SJSA1 (cell line): ENCODE results near the gene FRZB. TPM values are rescaled to one million over a fixed set of nuclear protein-coding genes. Genes with fewer than 3 reads are reported as not detected.

Experiments used
- DNase-seq, 2 experiments: peaks; one replicate each; pipeline ENCODE4 v3.0.0-alpha.2; 2015 to 2020; ENCODE audit warnings: low spot score in 2 of 2, low read depth in 1 of 2
- H3K27ac ChIP-seq: fragments of 250-450 bp; sonication (Bioruptor Pico); 2 replicates; pipeline ENCODE4 v1.5.1; 2020; ENCODE audit warnings: mild to moderate bottlenecking, moderate library complexity
- H3K27me3 ChIP-seq: fragments of 250-450 bp; sonication (Bioruptor Pico); replicated peaks from 2 replicates; pipeline ENCODE4 v1.5.1; 2020; ENCODE audit warnings: mild to moderate bottlenecking, moderate library complexity
- H3K36me3 ChIP-seq: fragments of 250-450 bp; sonication (Bioruptor Pico); 2 replicates; pipeline ENCODE4 v1.5.1; 2020; ENCODE audit warnings: mild to moderate bottlenecking
- H3K4me1 ChIP-seq: fragments of 250-450 bp; sonication (Bioruptor Pico); replicated peaks from 2 replicates; pipeline ENCODE4 v1.6.1; 2021; ENCODE audit warnings: mild to moderate bottlenecking
- H3K4me3 ChIP-seq: fragments of 250-450 bp; sonication (Bioruptor Pico); 2 replicates; pipeline ENCODE4 v1.5.1; 2020; ENCODE audit warnings: mild to moderate bottlenecking
- H3K9me3 ChIP-seq: fragments of 250-450 bp; sonication (Bioruptor Pico); replicated peaks from 2 replicates; pipeline ENCODE4 v1.5.1; 2020; ENCODE audit warnings: mild to moderate bottlenecking
- total RNA-seq: library from RNA; depleted of rRNA; stranded (reverse); fragments of >200 nt; shearing (Covaris generic); gene quantifications from 2 replicates; pipeline ENCODE4 v1.2.3, GENCODE V29; 2014; rRNA removed

FRZB gene
- total RNA-seq, 1 experiment from 2014 or later = 0.03 TPM

DNA sequence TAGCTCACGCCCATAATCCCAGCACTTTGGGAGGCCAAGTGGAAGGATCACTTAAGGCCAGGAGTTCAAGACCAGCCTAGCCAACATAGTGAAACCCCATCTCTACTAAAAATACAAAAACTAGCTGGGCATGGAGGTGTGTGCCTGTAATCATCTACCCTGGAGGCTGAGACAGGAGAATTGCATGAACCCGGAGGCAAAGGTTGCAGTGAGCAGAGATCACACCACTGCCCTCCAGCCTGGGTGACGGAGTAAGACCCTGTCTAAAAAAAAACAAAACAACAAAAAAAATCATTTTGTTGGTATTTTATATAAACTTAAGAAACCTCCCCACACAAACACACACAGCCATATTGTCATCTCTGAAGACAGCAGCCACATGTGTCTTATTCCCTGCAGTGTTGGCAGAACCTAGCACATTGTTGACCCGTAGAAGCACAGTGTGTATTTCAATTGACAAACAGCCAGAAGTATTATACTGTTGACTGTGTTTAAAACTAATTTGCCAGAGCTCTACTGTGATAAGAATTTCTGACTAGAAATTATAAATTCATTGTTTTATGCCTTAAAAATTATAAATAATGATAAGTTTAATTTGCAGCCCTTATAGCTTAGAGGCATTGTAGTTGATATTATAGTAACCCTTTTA is 82.3 kb downstream of the FRZB start:
- no peaks in the 10 kb centered on the region for H3K27me3 ChIP-seq
- H3K36me3 ChIP-seq = no peaks in the 10 kb centered on the region; the same call in 1 of the 2 replicates
- no peaks in the 10 kb centered on the region for H3K4me1 ChIP-seq
- no peak overlapping the region for H3K4me3 ChIP-seq
- no peak overlapping the region for H3K27ac ChIP-seq
- H3K9me3 ChIP-seq = no peaks in the 10 kb centered on the region
- DNase-seq = no peak

Other genes starting within 250 kb of the FRZB start
- gene DNAJC10, start 150.4 kb downstream of the FRZB start, total RNA-seq = 102 and 122 TPM in 2 replicates
- gene NCKAP1, start 171.8 kb upstream of the FRZB start, total RNA-seq = 96.6 and 195 TPM in 2 replicates
- 5.1 and 8.5 TPM in 2 replicates for gene DUSP19, start 212.1 kb upstream of the FRZB start, total RNA-seq